GM12872 (cell line): ENCODE measurements around the gene ENHO.

Experiments
- TF ChIP-seq, protein P1 (sequence below): IDR thresholded peaks from 3 replicates; pipeline ENCODE4 v1.5.1; 2011; ENCODE audit warnings: low read depth, mild to moderate bottlenecking, low read length, moderate library complexity; ENCODE audit not compliant: insufficient read depth

ENHO gene

DNA sequence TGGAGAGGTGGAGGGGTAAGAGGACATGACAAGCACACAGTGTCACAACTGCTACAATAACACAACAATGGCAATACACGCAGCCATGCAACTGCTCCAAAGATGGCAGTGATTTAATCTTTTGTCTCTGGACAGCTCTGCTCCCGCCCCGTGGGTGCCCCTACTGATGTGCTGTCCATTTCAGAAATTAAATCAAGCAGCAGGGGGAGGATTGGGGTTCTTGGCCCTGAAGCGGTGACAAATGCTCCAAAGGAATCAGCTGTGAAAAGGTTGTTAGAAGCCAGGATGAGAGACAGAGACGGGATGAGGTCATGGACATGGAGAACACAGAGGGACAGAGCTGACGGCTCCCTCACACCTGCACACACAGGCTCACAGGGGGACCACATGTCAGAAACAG, 44.2 kb upstream of the ENHO start:
- TF ChIP-seq, protein P1, sequence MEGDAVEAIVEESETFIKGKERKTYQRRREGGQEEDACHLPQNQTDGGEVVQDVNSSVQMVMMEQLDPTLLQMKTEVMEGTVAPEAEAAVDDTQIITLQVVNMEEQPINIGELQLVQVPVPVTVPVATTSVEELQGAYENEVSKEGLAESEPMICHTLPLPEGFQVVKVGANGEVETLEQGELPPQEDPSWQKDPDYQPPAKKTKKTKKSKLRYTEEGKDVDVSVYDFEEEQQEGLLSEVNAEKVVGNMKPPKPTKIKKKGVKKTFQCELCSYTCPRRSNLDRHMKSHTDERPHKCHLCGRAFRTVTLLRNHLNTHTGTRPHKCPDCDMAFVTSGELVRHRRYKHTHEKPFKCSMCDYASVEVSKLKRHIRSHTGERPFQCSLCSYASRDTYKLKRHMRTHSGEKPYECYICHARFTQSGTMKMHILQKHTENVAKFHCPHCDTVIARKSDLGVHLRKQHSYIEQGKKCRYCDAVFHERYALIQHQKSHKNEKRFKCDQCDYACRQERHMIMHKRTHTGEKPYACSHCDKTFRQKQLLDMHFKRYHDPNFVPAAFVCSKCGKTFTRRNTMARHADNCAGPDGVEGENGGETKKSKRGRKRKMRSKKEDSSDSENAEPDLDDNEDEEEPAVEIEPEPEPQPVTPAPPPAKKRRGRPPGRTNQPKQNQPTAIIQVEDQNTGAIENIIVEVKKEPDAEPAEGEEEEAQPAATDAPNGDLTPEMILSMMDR: no peak

DNA sequence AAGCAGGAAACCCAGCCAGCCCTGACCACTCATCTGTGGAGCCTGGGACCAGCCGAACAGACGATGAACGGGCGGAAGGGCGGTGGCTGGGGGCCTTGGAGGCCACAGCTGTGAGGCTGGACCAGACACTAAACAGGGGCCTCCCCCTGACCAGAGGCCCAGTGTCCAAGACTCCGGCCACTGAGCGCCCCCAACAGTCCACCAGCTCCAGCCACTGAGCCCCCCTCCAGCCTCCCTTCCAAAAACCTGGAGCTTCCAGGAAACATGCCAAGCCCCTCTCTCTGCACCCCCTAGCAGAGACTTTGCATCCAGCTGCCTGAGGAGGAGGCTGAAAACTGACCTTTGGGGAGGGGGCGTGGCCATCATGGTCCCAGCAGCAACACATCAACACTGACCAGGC, 43.5 kb upstream of the ENHO start:
- TF ChIP-seq, protein P1: no peak

DNA sequence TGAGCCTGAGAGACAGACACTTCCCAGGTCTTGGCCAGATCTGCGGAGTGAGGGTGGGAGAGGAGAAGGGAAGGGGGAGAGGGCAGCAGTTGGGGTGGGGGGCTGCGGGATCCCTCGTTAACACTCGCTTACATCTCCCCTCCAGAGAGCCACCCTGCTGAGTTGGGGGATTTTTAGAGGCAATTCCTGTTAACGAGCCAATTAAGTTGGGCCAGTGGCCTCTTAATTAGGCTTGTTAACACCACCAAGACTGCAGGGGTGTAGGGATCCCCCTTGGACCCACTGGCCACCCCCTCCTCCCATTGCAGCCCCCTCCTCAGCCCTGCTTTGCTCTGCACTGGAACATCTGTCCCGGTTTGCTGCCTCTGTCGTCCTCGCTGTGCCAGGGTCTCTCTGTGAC, 43.1 kb upstream of the ENHO start:
- TF ChIP-seq, protein P1: no peak

DNA sequence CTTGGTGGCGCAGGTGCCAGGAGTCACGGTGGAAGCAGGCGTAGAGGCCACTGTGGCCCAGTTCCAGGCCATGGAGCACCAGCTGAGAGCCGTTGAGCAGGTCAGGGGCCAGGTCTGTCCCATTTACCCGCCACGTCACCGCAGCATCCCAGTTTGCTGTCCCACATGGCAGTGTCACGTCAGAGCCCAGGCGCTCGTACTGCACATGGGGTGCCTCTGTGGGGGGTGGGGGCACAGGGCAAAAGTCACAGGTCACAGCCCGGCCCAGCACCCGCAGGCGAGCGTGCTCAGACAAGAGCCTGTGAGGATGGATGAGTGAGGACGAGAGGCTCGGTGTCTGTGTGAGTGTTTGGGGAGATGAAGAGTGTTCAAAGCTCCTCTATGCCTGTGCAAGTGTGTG, 41.8 kb upstream of the ENHO start:
- TF ChIP-seq, protein P1: no peak

DNA sequence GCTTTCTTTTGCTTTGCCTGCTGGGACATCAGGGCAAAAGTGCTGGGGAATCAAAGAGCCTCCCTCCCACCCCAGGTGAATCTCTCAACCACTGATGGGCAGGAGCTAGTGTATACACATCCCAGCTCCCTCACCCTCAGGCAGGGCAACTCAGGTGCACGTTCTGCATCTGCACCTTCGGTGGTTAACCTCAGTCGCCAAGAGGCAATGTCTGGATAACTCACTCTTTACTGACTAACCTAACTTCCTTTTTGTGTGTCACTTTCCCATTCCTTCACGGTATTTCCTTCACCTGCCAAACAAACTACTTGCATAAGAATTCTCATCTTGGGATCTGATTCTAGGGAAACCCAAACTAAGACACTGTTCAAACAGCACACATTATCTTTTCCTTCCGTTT, 40.5 kb upstream of the ENHO start:
- TF ChIP-seq, protein P1: no peak

DNA sequence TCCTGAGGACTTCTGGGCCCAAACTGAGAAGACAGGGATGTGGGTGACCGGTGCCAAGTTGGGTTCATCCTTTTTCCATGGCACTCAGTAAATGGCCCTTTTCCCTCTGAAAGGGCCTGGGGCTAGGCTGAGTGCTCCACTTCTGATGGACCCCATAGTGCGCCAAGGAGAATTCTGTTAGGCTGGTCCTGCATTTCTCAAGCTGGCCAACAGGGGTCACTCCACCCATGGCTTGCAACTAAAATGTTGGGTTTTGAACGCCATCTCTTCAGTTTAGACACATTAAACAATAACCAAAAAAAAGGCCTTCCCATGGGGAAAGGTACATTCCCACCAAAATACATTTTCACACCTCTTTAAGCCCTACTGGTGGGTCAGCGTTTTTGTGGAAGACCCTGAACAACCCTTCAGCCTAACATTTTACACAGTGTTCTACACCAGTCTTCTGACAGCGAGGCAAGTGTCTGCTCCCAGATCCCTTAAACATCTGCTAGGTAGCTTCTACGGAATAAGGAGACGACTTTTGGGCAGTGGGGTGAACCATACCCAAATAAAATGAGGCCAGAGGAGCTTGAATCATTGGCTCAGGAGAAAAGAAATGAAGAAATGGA, 39.5 kb upstream of the ENHO start:
- TF ChIP-seq, protein P1: peak; percentile 81

DNA sequence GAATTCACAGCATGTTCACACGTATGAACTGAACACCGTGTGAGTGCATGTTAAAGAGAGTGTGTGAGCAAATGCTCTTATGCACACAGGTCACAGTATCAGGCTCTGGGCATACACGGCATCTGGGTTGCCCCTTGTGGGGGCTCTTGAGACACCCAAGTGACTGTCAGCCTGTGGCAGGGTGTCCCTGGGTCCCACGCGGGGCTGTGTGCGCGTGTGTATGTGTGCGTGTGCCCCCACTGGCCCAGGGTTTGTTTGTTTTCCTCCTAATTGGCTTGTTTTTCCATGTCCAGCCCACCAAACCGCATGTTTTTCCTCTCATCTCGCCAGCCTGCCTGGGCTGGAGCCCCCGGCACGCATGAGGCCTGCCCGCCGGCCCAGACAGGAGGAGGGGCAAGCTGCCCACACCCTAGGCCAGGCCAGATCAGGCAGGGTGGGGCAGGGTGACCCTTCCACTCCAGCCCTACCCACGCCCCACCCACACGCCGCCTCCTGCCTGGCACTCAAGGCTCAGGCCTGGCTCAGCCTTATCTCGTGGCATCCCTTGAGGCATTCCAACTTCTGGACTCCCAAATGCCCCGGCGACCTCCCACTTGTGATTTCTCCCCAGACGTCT, 37.9 kb upstream of the ENHO start:
- TF ChIP-seq, protein P1: no peak
